CD14-positive monocyte (primary cell): Measurements from ENCODE around the gene SMIM26. TPM values are rescaled to one million over a fixed set of nuclear protein-coding genes. Genes with fewer than 3 reads are reported as not detected.
A peak's percentile ranks its signal among the peaks of the same experiment; 100 is the strongest.

Source experiments
- DNase-seq, 3 donors: peaks; one replicate each; pipeline ENCODE4 v3.0.0-alpha.2; 2011 to 2022
- H2AFZ ChIP-seq: 2 replicates; pipeline ENCODE4 v1.6.0; 2012; ENCODE audit warnings: mild to moderate bottlenecking, low read depth, low read length, inconsistent platforms; ENCODE audit not compliant: insufficient read depth, poor library complexity, severe bottlenecking
- H3K27ac ChIP-seq, 2 donors: 1 replicate in 1 of 2; 2 replicates in 1 of 2; pipeline ENCODE4 v1.5.1; 2012 to 2013; ENCODE audit warnings: low read length in 2 of 2, control low read depth in 1 of 2, inconsistent platforms in 1 of 2, low read depth in 1 of 2, mild to moderate bottlenecking in 1 of 2
- H3K27me3 ChIP-seq, 2 donors: one replicate each; pipeline versions ENCODE4 v1.6.0 to v1.6.1; 2011 to 2013; ENCODE audit warnings: low read length in 2 of 2; ENCODE audit not compliant: control insufficient read depth in 2 of 2, insufficient read depth in 2 of 2
- H3K36me3 ChIP-seq, 2 donors: replicated peaks in 1 of 2; 1 replicate in 1 of 2; 2 replicates in 1 of 2; pipeline versions ENCODE4 v1.5.1 to v1.6.1; 2012 to 2013; ENCODE audit warnings: low read length in 2 of 2, control low read depth in 1 of 2, inconsistent platforms in 1 of 2, mild to moderate bottlenecking in 1 of 2; ENCODE audit not compliant: insufficient read depth in 2 of 2, control insufficient read depth in 1 of 2
- H3K4me1 ChIP-seq, 2 donors: 1 replicate in 1 of 2; 2 replicates in 1 of 2; pipeline versions ENCODE4 v1.5.1 to v1.6.1; 2012 to 2013; ENCODE audit warnings: low read length in 2 of 2, control low read depth in 1 of 2, inconsistent platforms in 1 of 2, mild to moderate bottlenecking in 1 of 2, moderate library complexity in 1 of 2; ENCODE audit not compliant: insufficient read depth in 2 of 2, control insufficient read depth in 1 of 2
- H3K4me2 ChIP-seq: replicated peaks from 2 replicates; pipeline ENCODE3; 2012; ENCODE audit warnings: low read length, moderate library complexity, mild to moderate bottlenecking; ENCODE audit not compliant: poor library complexity, severe bottlenecking; ENCODE audit errors: extremely low read depth
- H3K4me3 ChIP-seq, 3 experiments: fragments of 200-600 bp in 1 of 3; sonication (generic) in 1 of 3; replicated peaks in 1 of 3; 1 replicate in 2 of 3; 2 replicates in 1 of 3; pipeline ENCODE4 v1.5.1; 2011 to 2013; ENCODE audit warnings: low read length in 3 of 3, mild to moderate bottlenecking in 3 of 3, control low read depth in 2 of 3, low read depth in 2 of 3, inconsistent platforms in 1 of 3, moderate library complexity in 1 of 3
- H3K79me2 ChIP-seq: 2 replicates; pipeline ENCODE4 v1.6.0; 2012; ENCODE audit warnings: mild to moderate bottlenecking, control low read depth, inconsistent platforms, low read length, moderate library complexity; ENCODE audit not compliant: insufficient read depth
- H3K9ac ChIP-seq: 2 replicates; pipeline ENCODE4 v1.6.0; 2017; ENCODE audit warnings: low read length, mild to moderate bottlenecking; ENCODE audit not compliant: insufficient read depth, poor library complexity, severe bottlenecking
- H3K9me3 ChIP-seq, 2 donors: replicated peaks in 1 of 2; 1 replicate in 1 of 2; 2 replicates in 1 of 2; pipeline versions ENCODE4 v1.5.1 to v1.6.1; 2012 to 2013; ENCODE audit warnings: low read length in 2 of 2, control low read depth in 1 of 2; ENCODE audit not compliant: control insufficient read depth in 1 of 2, insufficient read depth in 1 of 2
- H4K20me1 ChIP-seq: 2 replicates; pipeline ENCODE4 v1.6.0; 2012; ENCODE audit warnings: mild to moderate bottlenecking, low read length, control low read depth, moderate library complexity; ENCODE audit not compliant: insufficient read depth
- H3K27ac Mint-ChIP-seq, 7 donors: one replicate each; pipeline ENCODE4 v1.8.0; 2020; ENCODE audit warnings: mild to moderate bottlenecking in 7 of 7, mixed read lengths in 7 of 7, moderate library complexity in 6 of 7, inconsistent platforms in 2 of 7
- H3K27me3 Mint-ChIP-seq, 3 donors: one replicate each; pipeline ENCODE4 v1.8.0; 2021 to 2022; ENCODE audit warnings: low read depth in 3 of 3, mild to moderate bottlenecking in 3 of 3, mixed read lengths in 3 of 3, moderate library complexity in 3 of 3, inconsistent platforms in 1 of 3
- H3K36me3 Mint-ChIP-seq, 2 donors: one replicate each; pipeline ENCODE4 v1.8.0; 2020; ENCODE audit warnings: mixed read lengths in 2 of 2, inconsistent platforms in 1 of 2, mild to moderate bottlenecking in 1 of 2
- H3K4me1 Mint-ChIP-seq: one replicate; pipeline ENCODE4 v1.8.0; 2020; ENCODE audit warnings: mild to moderate bottlenecking, mixed read lengths
- H3K4me3 Mint-ChIP-seq, 2 donors: one replicate each; pipeline ENCODE4 v1.8.0; 2020; ENCODE audit warnings: mild to moderate bottlenecking in 2 of 2, mixed read lengths in 2 of 2, moderate library complexity in 1 of 2
- H3K9me3 Mint-ChIP-seq, 7 donors: one replicate each; pipeline ENCODE4 v1.8.0; 2020 to 2022; ENCODE audit warnings: mixed read lengths in 7 of 7, mild to moderate bottlenecking in 6 of 7, moderate library complexity in 6 of 7, inconsistent platforms in 2 of 7
- CTCF ChIP-seq: fragments of 200-600 bp; IDR thresholded peaks from one replicate; pipeline ENCODE4 v1.8.0; 2022; ENCODE audit warnings: antibody characterized with exemption, mild to moderate bottlenecking
- WGBS: methylation state at CpG from one replicate; pipeline ENCODE4 v1.1.5; 2013; ENCODE audit warnings: missing lambda C conversion rate; ENCODE audit not compliant: insufficient coverage; 5-methylcytosine and 5-hydroxymethylcytosine counted together
- intact Hi-C, 2 donors: fragments of 100-400 bp; cut with micrococcal nuclease; formaldehyde crosslinking; loops; one replicate each; pipeline versions ENCODE4 v1.15.0 to v1.15.1; 2023
- polyA plus RNA-seq, 3 donors: library from polyadenylated mRNA; depleted of rRNA in 1 of 3; unstranded in 2 of 3; stranded (reverse) in 1 of 3; fragments of 300-500 nt in 2 of 3; fragments of >200 nt in 1 of 3; fragmentation: Illumina TruSeq in 2 of 3; gene quantifications; 1 replicate in 2 of 3; 2 replicates in 1 of 3; pipeline ENCODE4 v1.2.3, GENCODE V29; 2012 to 2021

SMIM26 gene
- polyA plus RNA-seq, 3 donors, result 101 to 206 (median 176) TPM

- Histone ChIP-seq H3K4me1 (peaks cover 0 to 3% of the 10 kb centered on the region in 2 donors), H3K36me3 (no peaks in the 10 kb centered on the region), H3K27me3 (no peaks in the 10 kb centered on the region), H4K20me1 (no peaks in the 10 kb centered on the region), H3K27ac (no peak overlapping the region), H3K4me3 (no peak overlapping the region), H3K79me2 (no peaks in the 10 kb centered on the region), H3K4me2 (no peak overlapping the region), H3K9ac (no peak overlapping the region), H3K9me3 (no peaks in the 10 kb centered on the region), H2AFZ (peak overlapping the region; percentile 79)
- intact Hi-C loops, result no loop called here
- H3K27me3 Mint-ChIP-seq, result peaks cover 0 to 3% (median 0%) of the 10 kb centered on the region in 3 donors
- 100% methylated on average over 2 of the region's 6 CpGs for WGBS
- no peak for DNase-seq
- H3K4me3 Mint-ChIP-seq, result no peak overlapping the region
- H3K4me1 Mint-ChIP-seq, result peaks cover 5% of the 10 kb centered on the region
- H3K9me3 Mint-ChIP-seq, result peaks cover 0 to 1% (median 0%) of the 10 kb centered on the region in 7 donors
- no peak for TF ChIP-seq CTCF
- H3K36me3 Mint-ChIP-seq, result no peaks in the 10 kb centered on the region
- no peak overlapping the region for H3K27ac Mint-ChIP-seq
These were observed 10.7 kb downstream of the SMIM26 start for GRCh38 chr20:18577942-18578341.

- Histone ChIP-seq H3K36me3 (no peaks in the 10 kb centered on the region), H3K4me1 (peaks cover 0 to 3% of the 10 kb centered on the region in 2 donors), H3K4me3 (no peak overlapping the region), H3K9me3 (no peaks in the 10 kb centered on the region), H2AFZ (peak overlapping the region; percentile 79), H3K27ac (no peak overlapping the region), H3K4me2 (no peak overlapping the region), H3K79me2 (no peaks in the 10 kb centered on the region), H3K27me3 (no peaks in the 10 kb centered on the region), H4K20me1 (no peaks in the 10 kb centered on the region), H3K9ac (no peak overlapping the region)
- TF ChIP-seq CTCF, result no peak
- Mint-ChIP-seq H3K4me3 (no peak overlapping the region), H3K4me1 (peaks cover 5% of the 10 kb centered on the region), H3K9me3 (no peaks in the 10 kb centered on the region), H3K27ac (no peak overlapping the region), H3K36me3 (no peaks in the 10 kb centered on the region), H3K27me3 (peaks cover 0 to 3% (median 0%) of the 10 kb centered on the region in 3 donors)
- no CpG with 5 or more reads among the region's 6 CpGs for WGBS
- no peak for DNase-seq
- intact Hi-C loops, result no loop called here
These were observed 11.3 kb downstream of the SMIM26 start for GRCh38 chr20:18578581-18578980.
